Left lung (tissue), 10 donors: Measurements from ENCODE around the gene COQ5. TPM values are rescaled to one million over a fixed set of nuclear protein-coding genes. Genes with fewer than 3 reads are reported as not detected.
A peak's percentile ranks its signal among the peaks of the same experiment; 100 is the strongest.

Experiments
- ATAC-seq: fragments of 200-7000 bp; cut with Tn5 transposase; one replicate; pipeline ENCODE4 v1.9.1; 2020; ENCODE audit warnings: moderate library complexity
- DNase-seq, 4 donors: peaks; one replicate each; pipeline ENCODE4 v3.0.0-alpha.2; 2013 to 2020
- H3K27ac ChIP-seq, 2 donors: fragments of 200-600 bp; sonication (generic) in 1 of 2; one replicate each; pipeline versions ENCODE4 v1.5.0 to v1.8.0; 2020 to 2021
- H3K27me3 ChIP-seq, 2 donors: fragments of 200-600 bp; sonication (generic) in 1 of 2; one replicate each; pipeline versions ENCODE4 v1.5.0 to v1.8.0; 2020 to 2021
- H3K36me3 ChIP-seq, 2 donors: fragments of 200-600 bp; sonication (generic) in 1 of 2; one replicate each; pipeline versions ENCODE4 v1.5.0 to v1.8.0; 2020 to 2021
- H3K4me1 ChIP-seq, 2 donors: fragments of 200-600 bp; one replicate each; pipeline ENCODE4 v1.8.0; 2021
- H3K4me3 ChIP-seq, 2 donors: fragments of 200-600 bp; sonication (generic) in 1 of 2; one replicate each; pipeline versions ENCODE4 v1.5.0 to v1.8.0; 2020 to 2021; ENCODE audit warnings: mild to moderate bottlenecking in 1 of 2
- H3K9me3 ChIP-seq, 2 donors: fragments of 200-600 bp; sonication (generic) in 1 of 2; one replicate each; pipeline versions ENCODE4 v1.5.0 to v1.8.0; 2020 to 2021
- CTCF ChIP-seq, 2 donors: fragments of 200-600 bp; sonication (generic) in 1 of 2; IDR thresholded peaks; one replicate each; pipeline versions ENCODE4 v1.5.0 to v1.8.0; 2021; ENCODE audit warnings: antibody characterized with exemption in 2 of 2
- intact Hi-C, 2 donors: fragments of 100-400 bp; cut with DNase I; formaldehyde crosslinking; loops; one replicate each; pipeline versions ENCODE4 v1.11.2 to v1.14.2; 2022
- polyA plus RNA-seq, 6 donors: library from polyadenylated mRNA; unstranded; fragments of 120-200 nt; gene quantifications; one replicate each; pipeline ENCODE4 v1.2.1, GENCODE V29; 2013; ENCODE audit not compliant: insufficient read length in 6 of 6
- total RNA-seq, 2 donors: library from RNA; stranded (reverse); fragmentation: NEBNext Ultra II Directional; extraction: Animal tissue kit (Norgen Biotek cat#: 25700); gene quantifications; one replicate each; pipeline ENCODE4 v1.2.1, GENCODE V29; 2021
- donor health status: DM: no; HTN: yes; CAD: no.
- donor health status: DM: no; HTN: no; CAD: no.

The COQ5 gene
- total and polyA plus RNA-seq, 8 donors = 23.1 to 58.8 (median 48.1) TPM

GRCh38 chr12:120497524-120498150, 31.3 kb downstream of the COQ5 start:
- Histone ChIP-seq H3K4me1 (peaks cover 11 to 28% of the 10 kb centered on the region in 2 donors), H3K9me3 (no peaks in the 10 kb centered on the region), H3K4me3 (peak overlapping the region; percentile 95 to 99), H3K36me3 (peaks cover 0 to 37% of the 10 kb centered on the region in 2 donors), H3K27me3 (no peaks in the 10 kb centered on the region), H3K27ac (peak overlapping the region; percentile 14 to 83)
- intact Hi-C loops = no loop called here
- ATAC-seq (no peak), DNase-seq (no peak)
- TF ChIP-seq CTCF (IDR thresholded peaks at IDR 0.05) = no peak

GRCh38 chr12:120496413-120497340, 32.3 kb downstream of the COQ5 start:
- peaks cover 11 to 28% of the 10 kb centered on the region in 2 donors for H3K4me1 ChIP-seq
- no peak for TF ChIP-seq CTCF (IDR thresholded peaks at IDR 0.05)
- ATAC-seq (peak; percentile 75), DNase-seq (peak; percentile 36 to 85 (median 70))
- intact Hi-C loops = no loop called here
- H3K27ac ChIP-seq = peak overlapping the region; percentile 83 to 90
- H3K9me3 ChIP-seq = no peaks in the 10 kb centered on the region
- no peaks in the 10 kb centered on the region for H3K27me3 ChIP-seq
- peaks cover 0 to 30% of the 10 kb centered on the region in 2 donors for H3K36me3 ChIP-seq
- H3K4me3 ChIP-seq = peak overlapping the region; percentile 95 to 99

- intact Hi-C loops = no loop called here
- peak within 1 kb of the TSS; percentile 83 to 90 for H3K27ac ChIP-seq
- no peak for TF ChIP-seq CTCF (IDR thresholded peaks at IDR 0.05)
- H3K36me3 ChIP-seq = peaks cover 0 to 30% of the 10 kb centered on the region in 2 donors
- no peaks in the 10 kb centered on the region for H3K9me3 ChIP-seq
- peaks cover 11 to 28% of the 10 kb centered on the region in 2 donors for H3K4me1 ChIP-seq
- H3K27me3 ChIP-seq = no peaks in the 10 kb centered on the region
- H3K4me3 ChIP-seq = peak within 1 kb of the TSS; percentile 95 to 99
- ATAC-seq (peak; percentile 99), DNase-seq (peak; percentile 95 to 97 (median 96))
These were observed 33.1 kb downstream of the COQ5 start, which contains the start of gene DYNLL1 for GRCh38 chr12:120495731-120496412. DYNLL1 (plus strand) TSS chr12:120496113; CDS start chr12:120496422, 309 bp downstream.

- Histone ChIP-seq H3K36me3 (peaks cover 0 to 27% of the 10 kb centered on the region in 2 donors), H3K27me3 (no peaks in the 10 kb centered on the region), H3K4me3 (peak overlapping the region; percentile 95 to 99), H3K27ac (peak overlapping the region; percentile 26 to 90), H3K4me1 (peaks cover 11 to 28% of the 10 kb centered on the region in 2 donors), H3K9me3 (no peaks in the 10 kb centered on the region)
- peak in 1 of 4 donors; percentile 13 for DNase-seq
- peak; percentile 10 for ATAC-seq
- TF ChIP-seq CTCF (IDR thresholded peaks at IDR 0.05) = no peak
- intact Hi-C loops = no loop called here
These were observed 33.7 kb downstream of the COQ5 start for GRCh38 chr12:120495186-120495730.
